SU-DHL-6 (cell line): ENCODE measurements around the gene CABP7.

Experiments
- EZH2phosphoT487 ChIP-seq: fragments of 200-600 bp; sonication (generic), shearing (Covaris generic); conservative IDR thresholded peaks from 2 replicates; pipeline ENCODE4 v1.6.1; 2018; ENCODE audit warnings: mild to moderate bottlenecking, antibody characterized with exemption, low read length, moderate library complexity, mixed read lengths
- TF ChIP-seq, protein P1 (sequence below): fragments of 200-600 bp; sonication (generic); IDR thresholded peaks from one replicate; pipeline ENCODE4 v1.5.1; 2017; ENCODE audit warnings: antibody characterized with exemption, mild to moderate bottlenecking, low read length, moderate library complexity; ENCODE audit not compliant: insufficient read depth, poor library complexity, severe bottlenecking

DNA sequence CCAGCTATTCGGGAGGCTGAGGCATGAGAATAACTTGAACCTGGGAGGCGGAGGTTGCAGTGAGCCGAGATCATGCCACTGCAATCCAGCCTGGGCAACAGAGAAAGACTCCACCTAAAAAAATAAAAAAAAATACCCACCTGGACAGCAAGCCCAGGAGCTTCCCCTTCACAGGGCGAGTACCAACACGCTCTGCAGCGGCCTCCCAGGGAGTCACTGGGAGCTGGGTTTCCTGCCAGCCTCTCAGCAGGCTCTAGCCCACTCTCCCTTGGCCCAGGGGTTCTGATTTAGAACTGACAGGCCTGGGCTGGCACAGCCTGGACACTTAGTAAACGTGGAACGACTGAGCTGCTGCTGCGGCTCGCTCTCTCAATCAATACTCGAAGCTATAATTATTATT lies 2.0 kb upstream of the CABP7 start:
- TF ChIP-seq, protein P1, sequence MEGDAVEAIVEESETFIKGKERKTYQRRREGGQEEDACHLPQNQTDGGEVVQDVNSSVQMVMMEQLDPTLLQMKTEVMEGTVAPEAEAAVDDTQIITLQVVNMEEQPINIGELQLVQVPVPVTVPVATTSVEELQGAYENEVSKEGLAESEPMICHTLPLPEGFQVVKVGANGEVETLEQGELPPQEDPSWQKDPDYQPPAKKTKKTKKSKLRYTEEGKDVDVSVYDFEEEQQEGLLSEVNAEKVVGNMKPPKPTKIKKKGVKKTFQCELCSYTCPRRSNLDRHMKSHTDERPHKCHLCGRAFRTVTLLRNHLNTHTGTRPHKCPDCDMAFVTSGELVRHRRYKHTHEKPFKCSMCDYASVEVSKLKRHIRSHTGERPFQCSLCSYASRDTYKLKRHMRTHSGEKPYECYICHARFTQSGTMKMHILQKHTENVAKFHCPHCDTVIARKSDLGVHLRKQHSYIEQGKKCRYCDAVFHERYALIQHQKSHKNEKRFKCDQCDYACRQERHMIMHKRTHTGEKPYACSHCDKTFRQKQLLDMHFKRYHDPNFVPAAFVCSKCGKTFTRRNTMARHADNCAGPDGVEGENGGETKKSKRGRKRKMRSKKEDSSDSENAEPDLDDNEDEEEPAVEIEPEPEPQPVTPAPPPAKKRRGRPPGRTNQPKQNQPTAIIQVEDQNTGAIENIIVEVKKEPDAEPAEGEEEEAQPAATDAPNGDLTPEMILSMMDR, result no peak
- TF ChIP-seq EZH2phosphoT487, result no peak
